ENCODE measurements around the gene C6orf120. TPM values are rescaled to one million over a fixed set of nuclear protein-coding genes. Genes with fewer than 3 reads are reported as not detected.
A peak's percentile ranks its signal among the peaks of the same experiment; 100 is the strongest.

Gene C6orf120
- polyA plus RNA-seq, 1 donor (not counting 4 experiments of a cell fraction or from before 2014, with no cell fraction given): 18.1 TPM

DNA sequence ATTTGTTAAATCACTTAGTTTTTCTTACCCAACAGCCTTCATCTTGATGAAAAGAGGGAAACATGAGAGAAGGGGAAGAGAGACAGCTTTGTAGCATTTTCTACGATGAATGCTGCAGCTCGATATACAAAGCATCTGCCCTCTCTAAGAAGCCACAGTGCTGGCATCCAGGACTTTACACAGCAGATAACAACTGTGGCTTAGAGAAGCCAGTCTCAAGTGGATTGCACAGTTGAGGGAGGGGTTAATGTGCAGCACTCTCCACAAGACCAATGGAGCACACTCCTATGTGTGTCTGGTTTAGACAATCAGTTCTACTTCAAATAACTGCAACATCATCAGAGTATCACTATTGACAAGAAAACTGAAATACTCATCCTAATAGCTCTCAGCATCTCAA, 5.8 kb downstream of the C6orf120 start:
- H3K79me2 ChIP-seq (ENCODE audit: control insufficient read depth, insufficient read depth, low read length): peaks cover 29% of the 10 kb centered on the region
- H3K4me2 ChIP-seq (ENCODE audit: control insufficient read depth, extremely low read depth, insufficient read depth, low read depth, low read length): no peak overlapping the region
- no peak overlapping the region for H3K4me3 ChIP-seq (ENCODE audit: control insufficient read depth in 2 of 3, extremely low read depth in 1 of 3, insufficient read depth in 2 of 3, low read depth in 1 of 3, low read length in 3 of 3)
- H4K20me1 ChIP-seq (ENCODE audit: control insufficient read depth, extremely low read depth, insufficient read depth, low read length): no peaks in the 10 kb centered on the region
- H3K9me3 ChIP-seq (ENCODE audit: control insufficient read depth, low read depth, low read length): no peaks in the 10 kb centered on the region
- dilution Hi-C loops (cut with MboI; ENCODE audit: extremely low pct_ligation_motif_present, low sequenced_read_pairs): no loop called here
- DNase-seq (ENCODE audit: low read depth, low spot score) (no peak), FAIRE-seq (no peak)
- peaks cover 20% of the 10 kb centered on the region for H3K4me1 ChIP-seq (ENCODE audit: control insufficient read depth, extremely low read depth, insufficient read depth, low read length)
- no peak overlapping the region for H2AFZ ChIP-seq (ENCODE audit: control insufficient read depth, low read length)
- no peaks in the 10 kb centered on the region for H3K27me3 ChIP-seq (ENCODE audit: control insufficient read depth, extremely low read depth, insufficient read depth, low read length)
- no peak overlapping the region for H3K9ac ChIP-seq (ENCODE audit: control insufficient read depth, extremely low read depth, insufficient read depth, low read length)
- H3K27ac ChIP-seq (ENCODE audit: control insufficient read depth, insufficient read depth, low read length): no peak overlapping the region
- TF ChIP-seq, protein P1, sequence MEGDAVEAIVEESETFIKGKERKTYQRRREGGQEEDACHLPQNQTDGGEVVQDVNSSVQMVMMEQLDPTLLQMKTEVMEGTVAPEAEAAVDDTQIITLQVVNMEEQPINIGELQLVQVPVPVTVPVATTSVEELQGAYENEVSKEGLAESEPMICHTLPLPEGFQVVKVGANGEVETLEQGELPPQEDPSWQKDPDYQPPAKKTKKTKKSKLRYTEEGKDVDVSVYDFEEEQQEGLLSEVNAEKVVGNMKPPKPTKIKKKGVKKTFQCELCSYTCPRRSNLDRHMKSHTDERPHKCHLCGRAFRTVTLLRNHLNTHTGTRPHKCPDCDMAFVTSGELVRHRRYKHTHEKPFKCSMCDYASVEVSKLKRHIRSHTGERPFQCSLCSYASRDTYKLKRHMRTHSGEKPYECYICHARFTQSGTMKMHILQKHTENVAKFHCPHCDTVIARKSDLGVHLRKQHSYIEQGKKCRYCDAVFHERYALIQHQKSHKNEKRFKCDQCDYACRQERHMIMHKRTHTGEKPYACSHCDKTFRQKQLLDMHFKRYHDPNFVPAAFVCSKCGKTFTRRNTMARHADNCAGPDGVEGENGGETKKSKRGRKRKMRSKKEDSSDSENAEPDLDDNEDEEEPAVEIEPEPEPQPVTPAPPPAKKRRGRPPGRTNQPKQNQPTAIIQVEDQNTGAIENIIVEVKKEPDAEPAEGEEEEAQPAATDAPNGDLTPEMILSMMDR (optimal IDR thresholded peaks at IDR 0.05 in 1 of 3, IDR thresholded peaks at IDR 0.05 in 1 of 3, conservative IDR thresholded peaks at IDR 0.05 in 1 of 3; ENCODE audit: extremely low read depth in 1 of 3, insufficient read depth in 2 of 3, low read length in 3 of 3): no peak
- TF ChIP-seq EZH2 (IDR thresholded peaks at IDR 0.05; ENCODE audit: low read length): no peak
- no peaks in the 10 kb centered on the region for H3K9me1 ChIP-seq (ENCODE audit: control insufficient read depth, extremely low read depth, insufficient read depth, low read length)
- H3K36me3 ChIP-seq (ENCODE audit: control insufficient read depth in 2 of 2, extremely low read depth in 1 of 2, insufficient read depth in 2 of 2, low read length in 2 of 2): peaks cover 3 to 6% of the 10 kb centered on the region in 2 experiments

DNA sequence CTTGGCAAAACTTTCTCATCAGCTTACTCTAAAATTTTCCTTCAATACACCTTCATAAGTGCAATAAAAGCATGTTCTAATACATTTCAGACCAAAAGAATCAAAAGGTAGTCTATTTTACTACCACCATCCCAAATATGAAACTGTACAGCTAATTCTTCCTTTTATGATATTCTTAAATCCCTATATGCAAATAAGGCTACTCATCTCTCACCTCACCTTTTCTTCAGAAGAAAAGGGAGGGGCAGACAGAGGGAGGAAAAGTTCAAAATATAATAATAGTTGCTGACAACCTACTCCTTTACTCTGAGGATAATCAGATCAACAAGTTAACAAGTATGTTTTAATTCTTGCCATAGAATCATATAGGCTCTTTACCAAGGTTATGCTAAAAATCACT, 7.4 kb downstream of the C6orf120 start:
- Histone ChIP-seq H3K4me3 (ENCODE audit: control insufficient read depth in 2 of 3, extremely low read depth in 1 of 3, insufficient read depth in 2 of 3, low read depth in 1 of 3, low read length in 3 of 3) (no peak overlapping the region), H3K9ac (ENCODE audit: control insufficient read depth, extremely low read depth, insufficient read depth, low read length) (no peak overlapping the region), H3K36me3 (ENCODE audit: control insufficient read depth in 2 of 2, extremely low read depth in 1 of 2, insufficient read depth in 2 of 2, low read length in 2 of 2) (peaks cover 6% of the 10 kb centered on the region in 2 experiments), H3K79me2 (ENCODE audit: control insufficient read depth, insufficient read depth, low read length) (peaks cover 13% of the 10 kb centered on the region), H3K27me3 (ENCODE audit: control insufficient read depth, extremely low read depth, insufficient read depth, low read length) (no peaks in the 10 kb centered on the region), H2AFZ (ENCODE audit: control insufficient read depth, low read length) (no peak overlapping the region), H3K4me2 (ENCODE audit: control insufficient read depth, extremely low read depth, insufficient read depth, low read depth, low read length) (no peak overlapping the region), H3K9me1 (ENCODE audit: control insufficient read depth, extremely low read depth, insufficient read depth, low read length) (no peaks in the 10 kb centered on the region), H3K9me3 (ENCODE audit: control insufficient read depth, low read depth, low read length) (no peaks in the 10 kb centered on the region), H3K4me1 (ENCODE audit: control insufficient read depth, extremely low read depth, insufficient read depth, low read length) (peaks cover 5% of the 10 kb centered on the region), H4K20me1 (ENCODE audit: control insufficient read depth, extremely low read depth, insufficient read depth, low read length) (no peaks in the 10 kb centered on the region), H3K27ac (ENCODE audit: control insufficient read depth, insufficient read depth, low read length) (peak overlapping the region; percentile 7)
- FAIRE-seq (no peak), DNase-seq (ENCODE audit: low read depth, low spot score) (no peak)
- no peak for TF ChIP-seq EZH2 (IDR thresholded peaks at IDR 0.05; ENCODE audit: low read length)
- dilution Hi-C loops (cut with MboI; ENCODE audit: extremely low pct_ligation_motif_present, low sequenced_read_pairs): no loop called here

DNA sequence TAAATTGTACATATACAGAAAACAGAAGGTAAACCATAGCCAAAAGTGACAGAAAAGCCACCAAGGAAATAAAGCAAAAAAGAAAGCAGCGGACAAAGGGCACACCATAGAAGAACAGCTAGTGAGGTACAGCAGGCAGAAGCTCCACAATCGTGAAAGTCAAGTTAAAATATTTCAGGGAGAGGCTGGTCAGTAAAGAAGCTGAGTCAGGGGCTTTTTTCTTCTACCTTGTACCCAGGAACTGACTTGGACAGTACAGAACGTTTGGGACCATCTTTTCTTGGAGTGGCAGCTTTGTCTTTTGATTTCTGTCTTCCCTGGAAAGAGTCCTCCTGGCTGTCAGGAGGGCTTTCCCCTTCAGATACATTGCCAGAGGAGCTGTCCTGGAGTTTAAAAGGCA, 8.1 kb downstream of the C6orf120 start:
- Histone ChIP-seq H3K79me2 (ENCODE audit: control insufficient read depth, insufficient read depth, low read length) (peaks cover 7% of the 10 kb centered on the region), H3K4me2 (ENCODE audit: control insufficient read depth, extremely low read depth, insufficient read depth, low read depth, low read length) (no peak overlapping the region), H3K4me3 (ENCODE audit: control insufficient read depth in 2 of 3, extremely low read depth in 1 of 3, insufficient read depth in 2 of 3, low read depth in 1 of 3, low read length in 3 of 3) (no peak overlapping the region), H3K36me3 (ENCODE audit: control insufficient read depth in 2 of 2, extremely low read depth in 1 of 2, insufficient read depth in 2 of 2, low read length in 2 of 2) (peaks cover 3 to 12% of the 10 kb centered on the region in 2 experiments), H3K27ac (ENCODE audit: control insufficient read depth, insufficient read depth, low read length) (no peak overlapping the region), H2AFZ (ENCODE audit: control insufficient read depth, low read length) (no peak overlapping the region), H3K9me1 (ENCODE audit: control insufficient read depth, extremely low read depth, insufficient read depth, low read length) (no peaks in the 10 kb centered on the region), H4K20me1 (ENCODE audit: control insufficient read depth, extremely low read depth, insufficient read depth, low read length) (no peaks in the 10 kb centered on the region), H3K9me3 (ENCODE audit: control insufficient read depth, low read depth, low read length) (no peaks in the 10 kb centered on the region), H3K27me3 (ENCODE audit: control insufficient read depth, extremely low read depth, insufficient read depth, low read length) (no peaks in the 10 kb centered on the region), H3K4me1 (ENCODE audit: control insufficient read depth, extremely low read depth, insufficient read depth, low read length) (peaks cover 4% of the 10 kb centered on the region), H3K9ac (ENCODE audit: control insufficient read depth, extremely low read depth, insufficient read depth, low read length) (no peak overlapping the region)
- dilution Hi-C loops (cut with MboI; ENCODE audit: extremely low pct_ligation_motif_present, low sequenced_read_pairs): no loop called here
- DNase-seq (ENCODE audit: low read depth, low spot score): no peak
- TF ChIP-seq, protein P1 (optimal IDR thresholded peaks at IDR 0.05 in 1 of 3, IDR thresholded peaks at IDR 0.05 in 1 of 3, conservative IDR thresholded peaks at IDR 0.05 in 1 of 3; ENCODE audit: extremely low read depth in 1 of 3, insufficient read depth in 2 of 3, low read length in 3 of 3): no peak
- no peak for TF ChIP-seq EZH2 (IDR thresholded peaks at IDR 0.05; ENCODE audit: low read length)
- no peak for FAIRE-seq
